Lung (tissue), 12 donors: ENCODE measurements around the gene ZFC3H1. TPM values are rescaled to one million over a fixed set of nuclear protein-coding genes. Genes with fewer than 3 reads are reported as not detected.

Experiments
- ATAC-seq: fragments of 200-7000 bp; cut with Tn5 transposase; one replicate; pipeline ENCODE4 v1.9.1; 2020; ENCODE audit warnings: moderate number of reproducible peaks; ENCODE audit not compliant: insufficient read depth, low FRiP score
- DNase-seq, 3 donors: peaks; one replicate each; pipeline ENCODE4 v3.0.0-alpha.2; 2013 to 2017
- H3K27ac ChIP-seq, 2 donors: one replicate each; pipeline ENCODE4 v1.5.1; 2013; ENCODE audit warnings: mild to moderate bottlenecking in 2 of 2, moderate library complexity in 2 of 2, control low read depth in 1 of 2, inconsistent platforms in 1 of 2, low read depth in 1 of 2, low read length in 1 of 2
- H3K27me3 ChIP-seq, 3 donors: one replicate each; pipeline ENCODE4 v1.5.1; 2013; ENCODE audit warnings: low read length in 2 of 3; ENCODE audit not compliant: control insufficient read depth in 3 of 3, insufficient read depth in 3 of 3
- H3K36me3 ChIP-seq, 4 donors: one replicate each; pipeline ENCODE4 v1.5.1; 2013; ENCODE audit warnings: low read length in 4 of 4, mild to moderate bottlenecking in 1 of 4, moderate library complexity in 1 of 4; ENCODE audit not compliant: control insufficient read depth in 4 of 4, insufficient read depth in 4 of 4
- H3K4me1 ChIP-seq, 5 donors: one replicate each; pipeline ENCODE4 v1.5.1; 2013; ENCODE audit warnings: low read length in 5 of 5, mild to moderate bottlenecking in 2 of 5, moderate library complexity in 1 of 5; ENCODE audit not compliant: control insufficient read depth in 5 of 5, insufficient read depth in 5 of 5
- H3K4me3 ChIP-seq: one replicate; pipeline ENCODE4 v1.5.1; 2013; ENCODE audit warnings: mild to moderate bottlenecking, control low read depth, moderate library complexity
- H3K9ac ChIP-seq, 2 donors: one replicate each; pipeline ENCODE4 v1.5.1; 2013; ENCODE audit warnings: low read length in 2 of 2, control low read depth in 1 of 2; ENCODE audit not compliant: insufficient read depth in 1 of 2
- H3K9me3 ChIP-seq, 4 donors: one replicate each; pipeline ENCODE4 v1.5.1; 2013; ENCODE audit warnings: low read length in 3 of 4, mild to moderate bottlenecking in 1 of 4, moderate library complexity in 1 of 4; ENCODE audit not compliant: control insufficient read depth in 4 of 4, insufficient read depth in 3 of 4
- CTCF ChIP-seq: IDR thresholded peaks from 2 replicates; pipeline ENCODE4 v1.5.1; 2012; ENCODE audit warnings: mild to moderate bottlenecking; ENCODE audit errors: control extremely low read depth, extremely low read depth
- WGBS, 2 donors: extraction: QIAGEN DNeasy Blood & Tissue Kit; methylation state at CpG; one replicate each; pipeline ENCODE4 v1.1.7; 2013; 5-methylcytosine and 5-hydroxymethylcytosine counted together
- polyA plus RNA-seq, 2 donors: library from polyadenylated mRNA; stranded (reverse); fragments of 200-250 nt; gene quantifications; one replicate each; pipeline ENCODE4 v1.2.1, GENCODE V29; 2013
- total RNA-seq, 2 donors: library from RNA; depleted of rRNA in 1 of 2; stranded (reverse); fragments of >200 nt in 1 of 2; gene quantifications; one replicate each; pipeline ENCODE4 v1.2.1, GENCODE V29; 2014 to 2021
- donor health status: control.
- donor health status: control.
- donor health status: Bipolar disorder and iron deficiency.
- donor health status: healthy.
- donor health status: DM: yes; HTN: yes; CAD: no.

The ZFC3H1 gene
- total and polyA plus RNA-seq, 4 donors = 15.5 to 107 (median 29.6) TPM

GRCh38 chr12:71591601-71592000, 72.0 kb downstream of the ZFC3H1 start:
- H3K9ac ChIP-seq = no peak overlapping the region
- no peak overlapping the region for H3K27ac ChIP-seq
- DNase-seq (no peak), ATAC-seq (no peak)
- TF ChIP-seq CTCF = no peak
- peaks cover 0 to 4% (median 0%) of the 10 kb centered on the region in 5 donors for H3K4me1 ChIP-seq
- WGBS, 2 donors = 56 to 65% methylated on average over 2 of the region's 2 CpGs
- no peak overlapping the region for H3K4me3 ChIP-seq
- peaks cover 0 to 2% (median 0%) of the 10 kb centered on the region in 3 donors for H3K27me3 ChIP-seq
- peaks cover 0 to 3% (median under 1%) of the 10 kb centered on the region in 4 donors for H3K9me3 ChIP-seq
- H3K36me3 ChIP-seq = no peaks in the 10 kb centered on the region

- ATAC-seq = no peak
- peaks cover 0 to 2% (median 2%) of the 10 kb centered on the region in 3 donors for H3K27me3 ChIP-seq
- no peak overlapping the region for H3K9ac ChIP-seq
- WGBS, 2 donors = 73 to 90% methylated on average over 4 of the region's 4 CpGs
- no peak for DNase-seq
- no peaks in the 10 kb centered on the region for H3K36me3 ChIP-seq
- H3K4me3 ChIP-seq = no peak overlapping the region
- peaks cover 0 to 3% (median under 1%) of the 10 kb centered on the region in 4 donors for H3K9me3 ChIP-seq
- TF ChIP-seq CTCF = no peak
- H3K27ac ChIP-seq = no peak overlapping the region
- no peaks in the 10 kb centered on the region for H3K4me1 ChIP-seq
Measured at GRCh38 chr12:71589478-71589881, 74.2 kb downstream of the ZFC3H1 start.

GRCh38 chr12:71587012-71587411, 76.6 kb downstream of the ZFC3H1 start:
- Histone ChIP-seq H3K9ac (no peak overlapping the region), H3K36me3 (no peaks in the 10 kb centered on the region), H3K4me1 (peaks cover 0 to 3% (median 0%) of the 10 kb centered on the region in 5 donors), H3K27ac (no peak overlapping the region), H3K4me3 (no peak overlapping the region), H3K9me3 (peaks cover 0 to 3% (median under 1%) of the 10 kb centered on the region in 4 donors), H3K27me3 (peaks cover 0 to 2% (median 0%) of the 10 kb centered on the region in 3 donors)
- ATAC-seq (no peak), DNase-seq (no peak)
- no peak for TF ChIP-seq CTCF
- WGBS, 2 donors = 60 to 82% methylated on average over 2 of the region's 2 CpGs

GRCh38 chr12:71585218-71585617, 78.4 kb downstream of the ZFC3H1 start:
- Histone ChIP-seq H3K9ac (no peak overlapping the region), H3K27me3 (peaks cover 0 to 2% (median 0%) of the 10 kb centered on the region in 3 donors), H3K36me3 (no peaks in the 10 kb centered on the region), H3K27ac (no peak overlapping the region), H3K9me3 (peaks cover 0 to 3% (median 0%) of the 10 kb centered on the region in 4 donors), H3K4me1 (peaks cover 0 to 3% (median 0%) of the 10 kb centered on the region in 5 donors), H3K4me3 (no peak overlapping the region)
- ATAC-seq (no peak), DNase-seq (no peak)
- TF ChIP-seq CTCF = no peak
- WGBS, 2 donors = 56 to 70% methylated on average over 1 of the region's 1 CpG
